EL (cell line): Measurements from ENCODE around the gene TBC1D32.
A peak's percentile ranks its signal among the peaks of the same experiment; 100 is the strongest.
"Not testable (repeated sequence)": the region's sequence is repeated elsewhere in the genome, so short reads cannot be mapped to it uniquely, and the experiment has no call there.

Experiments used
- DNase-seq: peaks from one replicate; pipeline ENCODE4 v3.0.0-alpha.2; 2016

Gene TBC1D32

GRCh38 chr6:121105461-121105860 is 228.8 kb downstream of the TBC1D32 start:
- DNase-seq = no peak

GRCh38 chr6:121093928-121094327 is 240.4 kb downstream of the TBC1D32 start:
- DNase-seq = peak; percentile 46

- DNase-seq = no peak
Observed at GRCh38 chr6:121090492-121090891, 243.8 kb downstream of the TBC1D32 start.

- no peak for DNase-seq
Observed at GRCh38 chr6:121086876-121087275, 247.4 kb downstream of the TBC1D32 start.

- DNase-seq = no peak
Observed at GRCh38 chr6:121076119-121076518, 258.2 kb downstream of the TBC1D32 start.

GRCh38 chr6:121068749-121069148 is 265.5 kb downstream of the TBC1D32 start:
- not testable (repeated sequence) for DNase-seq

- DNase-seq = no peak
Observed at GRCh38 chr6:121067381-121067780, 266.9 kb downstream of the TBC1D32 start.

- no peak for DNase-seq
Observed at GRCh38 chr6:121064345-121064744, 269.9 kb downstream of the TBC1D32 start.

- DNase-seq = peak; percentile 60
Observed at GRCh38 chr6:121055572-121056163, 278.6 kb downstream of the TBC1D32 start.

GRCh38 chr6:121048593-121048992 is 285.7 kb downstream of the TBC1D32 start:
- DNase-seq = not testable (repeated sequence)

GRCh38 chr6:121044905-121045304 is 289.4 kb downstream of the TBC1D32 start:
- DNase-seq = not testable (repeated sequence)

GRCh38 chr6:121043706-121044105 is 290.6 kb downstream of the TBC1D32 start:
- DNase-seq = not testable (repeated sequence)

- not testable (repeated sequence) for DNase-seq
Observed at GRCh38 chr6:121043211-121043610, 291.1 kb downstream of the TBC1D32 start.

- DNase-seq = no peak
Observed at GRCh38 chr6:121042766-121043165, 291.5 kb downstream of the TBC1D32 start.

- DNase-seq = no peak
Observed at GRCh38 chr6:121040831-121041230, 293.4 kb downstream of the TBC1D32 start.

GRCh38 chr6:121033091-121033490 is 301.2 kb downstream of the TBC1D32 start:
- DNase-seq = no peak

GRCh38 chr6:121032268-121033006 is 301.8 kb downstream of the TBC1D32 start:
- DNase-seq = no peak
